NB4 (cell line): Measurements from ENCODE around the gene KCNA3.

Experiments used
- MAX ChIP-seq: IDR thresholded peaks from 2 replicates; pipeline ENCODE4 v1.6.1; 2011; ENCODE audit warnings: low read depth, low read length
- MYC ChIP-seq: IDR thresholded peaks from 2 replicates; pipeline ENCODE4 v1.6.1; 2011; ENCODE audit warnings: low read depth, low read length
- POLR2A ChIP-seq: IDR thresholded peaks from 2 replicates; pipeline ENCODE4 v1.6.1; 2011; ENCODE audit warnings: mild to moderate bottlenecking; ENCODE audit not compliant: insufficient read length; ENCODE audit errors: extremely low read depth
- TF ChIP-seq, protein P1 (sequence below): IDR thresholded peaks from one replicate; pipeline ENCODE4 v1.5.1; 2012; ENCODE audit warnings: low read depth, low read length

GRCh38 chr1:110688514-110688913, 13.8 kb upstream of the KCNA3 start:
- TF ChIP-seq, protein P1, sequence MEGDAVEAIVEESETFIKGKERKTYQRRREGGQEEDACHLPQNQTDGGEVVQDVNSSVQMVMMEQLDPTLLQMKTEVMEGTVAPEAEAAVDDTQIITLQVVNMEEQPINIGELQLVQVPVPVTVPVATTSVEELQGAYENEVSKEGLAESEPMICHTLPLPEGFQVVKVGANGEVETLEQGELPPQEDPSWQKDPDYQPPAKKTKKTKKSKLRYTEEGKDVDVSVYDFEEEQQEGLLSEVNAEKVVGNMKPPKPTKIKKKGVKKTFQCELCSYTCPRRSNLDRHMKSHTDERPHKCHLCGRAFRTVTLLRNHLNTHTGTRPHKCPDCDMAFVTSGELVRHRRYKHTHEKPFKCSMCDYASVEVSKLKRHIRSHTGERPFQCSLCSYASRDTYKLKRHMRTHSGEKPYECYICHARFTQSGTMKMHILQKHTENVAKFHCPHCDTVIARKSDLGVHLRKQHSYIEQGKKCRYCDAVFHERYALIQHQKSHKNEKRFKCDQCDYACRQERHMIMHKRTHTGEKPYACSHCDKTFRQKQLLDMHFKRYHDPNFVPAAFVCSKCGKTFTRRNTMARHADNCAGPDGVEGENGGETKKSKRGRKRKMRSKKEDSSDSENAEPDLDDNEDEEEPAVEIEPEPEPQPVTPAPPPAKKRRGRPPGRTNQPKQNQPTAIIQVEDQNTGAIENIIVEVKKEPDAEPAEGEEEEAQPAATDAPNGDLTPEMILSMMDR, result no peak
- TF ChIP-seq POLR2A (no peak), MYC (no peak), MAX (no peak)
